Stimulated activated CD4-positive, alpha-beta T cell treated with anti-CD3 and anti-CD28 coated beads, TNF-alpha, amount 100 ng/mL, for 24 hours (primary cell): ENCODE measurements around the gene ETV1.

ENCODE experiments used
- DNase-seq, 3 experiments: peaks; one replicate each; pipeline ENCODE4 v3.0.0-alpha.2; 2020; ENCODE audit warnings: low read depth in 3 of 3

Gene ETV1

GRCh38 chr7:13989126-13989948 is at the start of gene ETV1:
ETV1 (minus strand) TSS chr7:13989666; CDS start chr7:13989052, 614 bp downstream.
- DNase-seq, result no peak

GRCh38 chr7:14024406-14024805 is 34.9 kb upstream of the ETV1 start:
- no peak for DNase-seq

GRCh38 chr7:14023838-14024237 is 34.4 kb upstream of the ETV1 start:
- no peak for DNase-seq

- DNase-seq, result no peak
Measured at GRCh38 chr7:14023342-14023741, 33.9 kb upstream of the ETV1 start.

- no peak for DNase-seq
Measured at GRCh38 chr7:14021069-14021468, 31.6 kb upstream of the ETV1 start.

- no peak for DNase-seq
Measured at GRCh38 chr7:14020339-14020900, 31.0 kb upstream of the ETV1 start.

GRCh38 chr7:14018751-14019150 is 29.3 kb upstream of the ETV1 start:
- no peak for DNase-seq

- no peak for DNase-seq
Measured at GRCh38 chr7:14016950-14017349, 27.5 kb upstream of the ETV1 start.

GRCh38 chr7:14013898-14014297 is 24.4 kb upstream of the ETV1 start:
- DNase-seq, result no peak

- no peak for DNase-seq
Measured at GRCh38 chr7:14009453-14010418, 20.3 kb upstream of the ETV1 start.

GRCh38 chr7:14001139-14001538 is 11.7 kb upstream of the ETV1 start:
- DNase-seq, result no peak

GRCh38 chr7:14000247-14000646 is 10.8 kb upstream of the ETV1 start:
- no peak for DNase-seq

- DNase-seq, result no peak
Measured at GRCh38 chr7:13998866-13999265, 9.4 kb upstream of the ETV1 start.

GRCh38 chr7:13992596-13992964 is 3.1 kb upstream of the ETV1 start:
- DNase-seq, result no peak

- no peak for DNase-seq
Measured at GRCh38 chr7:13991791-13992595, 2.5 kb upstream of the ETV1 start.

- peak; percentile 9 to 57 (median 22) for DNase-seq
Measured at GRCh38 chr7:13990984-13991790, 1.7 kb upstream of the ETV1 start.

- DNase-seq, result no peak
Measured at GRCh38 chr7:13990319-13990983, 985 bp upstream of the ETV1 start.

- DNase-seq, result no peak
Measured at GRCh38 chr7:13989949-13990305, 461 bp upstream of the ETV1 start.

- DNase-seq, result no peak
Measured at GRCh38 chr7:13988731-13989125, 738 bp downstream of the ETV1 start.

GRCh38 chr7:13988065-13988464 is 1.4 kb downstream of the ETV1 start:
- no peak for DNase-seq
